Endothelial cell of umbilical vein (primary cell): ENCODE results near the gene HP1BP3.

ENCODE experiments used
- CTCF ChIP-seq, 2 donors: IDR thresholded peaks; 1 replicate in 1 of 2; 2 replicates in 1 of 2; pipeline ENCODE4 v1.5.1; 2011; ENCODE audit warnings: low read length in 2 of 2, mild to moderate bottlenecking in 2 of 2, moderate library complexity in 2 of 2, control low read depth in 1 of 2, inconsistent platforms in 1 of 2, low read depth in 1 of 2; ENCODE audit not compliant: insufficient read depth in 1 of 2; ENCODE audit errors: extremely low read depth in 1 of 2
- POLR2A ChIP-seq: IDR thresholded peaks from 2 replicates; pipeline ENCODE4 v1.6.1; 2012; ENCODE audit warnings: low read depth, mild to moderate bottlenecking, control low read depth, low read length

GRCh38 chr1:20830378-20830777 lies 43.3 kb upstream of the HP1BP3 start:
- TF ChIP-seq CTCF (IDR thresholded peaks at IDR 0.05; ENCODE audit: extremely low read depth in 1 of 2, insufficient read depth in 1 of 2, low read depth in 1 of 2, low read length in 2 of 2) (no peak), POLR2A (no peak)
